Uterus (tissue), 4 donors: ENCODE data around the gene EPS15. TPM values are rescaled to one million over a fixed set of nuclear protein-coding genes. Genes with fewer than 3 reads are reported as not detected.
"Not testable (repeated sequence)": the region's sequence is repeated elsewhere in the genome, so short reads cannot be mapped to it uniquely, and the experiment has no call there.

ENCODE experiments used
- DNase-seq, 2 donors: peaks; one replicate each; pipeline ENCODE4 v3.0.0-alpha.2; 2019 to 2020
- H3K27ac ChIP-seq, 2 donors: fragments of 200-600 bp; sonication (generic); 1 replicate in 1 of 2; 2 replicates in 1 of 2; pipeline ENCODE4 v1.5.1; 2016 to 2018
- H3K27me3 ChIP-seq, 2 donors: fragments of 200-600 bp; sonication (generic); one replicate each; pipeline ENCODE4 v1.5.1; 2018 to 2019; ENCODE audit warnings: control low read depth in 1 of 2
- H3K36me3 ChIP-seq, 2 donors: fragments of 200-600 bp; sonication (generic); one replicate each; pipeline ENCODE4 v1.5.1; 2019; ENCODE audit warnings: control low read depth in 1 of 2
- H3K4me1 ChIP-seq, 2 donors: fragments of 200-600 bp; sonication (generic); one replicate each; pipeline ENCODE4 v1.5.1; 2018 to 2019; ENCODE audit warnings: control low read depth in 1 of 2
- H3K4me3 ChIP-seq, 2 donors: fragments of 200-600 bp; sonication (generic); 1 replicate in 1 of 2; 2 replicates in 1 of 2; pipeline ENCODE4 v1.5.1; 2018 to 2019; ENCODE audit warnings: mild to moderate bottlenecking in 1 of 2
- H3K9me3 ChIP-seq, 2 donors: fragments of 200-600 bp; sonication (generic); one replicate each; pipeline ENCODE4 v1.5.1; 2019; ENCODE audit warnings: control low read depth in 1 of 2
- POLR2A ChIP-seq, 2 donors: fragments of 450-650 bp; IDR thresholded peaks; one replicate each; pipeline ENCODE4 v1.6.1; 2016; ENCODE audit warnings: antibody characterized with exemption in 2 of 2, mild to moderate bottlenecking in 1 of 2, moderate library complexity in 1 of 2
- intact Hi-C: fragments of 100-400 bp; cut with DNase I; formaldehyde crosslinking; loops from one replicate; pipeline ENCODE4 v1.15.1; 2023; ENCODE audit warnings: low total_unique reads
- total RNA-seq, 4 donors: library from RNA; depleted of rRNA in 3 of 4; stranded (reverse); fragments of >200 nt in 3 of 4; gene quantifications; one replicate each; pipeline versions ENCODE4 v1.1.0 to v1.2.4, GENCODE V29; 2014 to 2023
- TF ChIP-seq, protein P1 (sequence below), 4 experiments: fragments of 200-600 bp in 2 of 4; fragments of 450-650 bp in 2 of 4; sonication (generic) in 2 of 4; IDR thresholded peaks; one replicate each; pipeline ENCODE4 v1.5.1; 2016 to 2019; ENCODE audit warnings: antibody characterized with exemption in 4 of 4, mild to moderate bottlenecking in 2 of 4, moderate library complexity in 1 of 4
- donor health status: DM: yes; HTN: yes; CAD: no.

The EPS15 gene
- total RNA-seq, 4 donors from 2014 or later = 30.7 to 133 (median 81.1) TPM

DNA sequence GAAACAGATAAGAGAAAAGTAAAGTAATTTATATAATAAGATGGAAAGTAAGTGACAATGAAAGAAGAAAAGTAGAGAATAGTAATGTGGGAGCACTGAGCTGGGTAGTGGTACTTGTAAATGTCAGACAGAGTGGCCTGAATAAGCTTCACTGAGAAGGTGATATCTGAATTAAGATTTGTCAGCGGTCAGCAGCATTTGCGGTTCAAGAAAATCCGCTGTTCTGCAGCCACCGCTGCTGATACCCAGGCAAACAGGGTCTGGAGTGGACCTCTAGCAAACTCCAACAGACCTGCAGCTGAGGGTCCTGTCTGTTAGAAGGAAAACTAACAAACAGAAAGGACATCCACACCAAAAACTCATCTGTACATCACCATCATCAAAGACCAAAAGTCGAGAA is 132.8 kb downstream of the EPS15 start:
- H3K4me3 ChIP-seq, H3K36me3 ChIP-seq, H3K27me3 ChIP-seq, intact Hi-C loops, H3K27ac ChIP-seq, DNase-seq, H3K4me1 ChIP-seq: not testable (repeated sequence)
- H3K9me3 ChIP-seq = peaks cover 0 to 10% of the 10 kb centered on the region in 2 donors

DNA sequence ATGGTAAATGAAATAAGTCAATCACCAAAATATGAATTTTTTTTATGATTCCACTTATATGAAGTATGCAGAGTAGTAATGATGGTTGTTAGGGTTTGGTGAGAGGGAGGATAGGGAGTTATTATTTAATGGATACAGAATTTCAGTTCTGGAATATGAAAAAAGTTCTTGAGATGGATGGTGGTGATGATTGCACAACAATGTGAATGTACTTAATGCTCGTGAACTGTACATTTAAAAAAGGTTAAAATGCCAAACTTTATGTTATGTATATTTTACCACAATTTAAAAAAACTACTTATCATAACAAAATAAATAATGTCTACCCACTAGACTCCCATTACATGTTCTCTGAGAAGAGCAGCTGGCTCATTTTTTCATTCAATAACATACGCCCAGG is 133.3 kb downstream of the EPS15 start:
- no peak for DNase-seq
- H3K4me3 ChIP-seq = no peak overlapping the region
- no peaks in the 10 kb centered on the region for H3K4me1 ChIP-seq
- intact Hi-C loops = no loop called here
- H3K27ac ChIP-seq = no peak overlapping the region
- TF ChIP-seq POLR2A (IDR thresholded peaks at IDR 0.05) = no peak
- TF ChIP-seq, protein P1, sequence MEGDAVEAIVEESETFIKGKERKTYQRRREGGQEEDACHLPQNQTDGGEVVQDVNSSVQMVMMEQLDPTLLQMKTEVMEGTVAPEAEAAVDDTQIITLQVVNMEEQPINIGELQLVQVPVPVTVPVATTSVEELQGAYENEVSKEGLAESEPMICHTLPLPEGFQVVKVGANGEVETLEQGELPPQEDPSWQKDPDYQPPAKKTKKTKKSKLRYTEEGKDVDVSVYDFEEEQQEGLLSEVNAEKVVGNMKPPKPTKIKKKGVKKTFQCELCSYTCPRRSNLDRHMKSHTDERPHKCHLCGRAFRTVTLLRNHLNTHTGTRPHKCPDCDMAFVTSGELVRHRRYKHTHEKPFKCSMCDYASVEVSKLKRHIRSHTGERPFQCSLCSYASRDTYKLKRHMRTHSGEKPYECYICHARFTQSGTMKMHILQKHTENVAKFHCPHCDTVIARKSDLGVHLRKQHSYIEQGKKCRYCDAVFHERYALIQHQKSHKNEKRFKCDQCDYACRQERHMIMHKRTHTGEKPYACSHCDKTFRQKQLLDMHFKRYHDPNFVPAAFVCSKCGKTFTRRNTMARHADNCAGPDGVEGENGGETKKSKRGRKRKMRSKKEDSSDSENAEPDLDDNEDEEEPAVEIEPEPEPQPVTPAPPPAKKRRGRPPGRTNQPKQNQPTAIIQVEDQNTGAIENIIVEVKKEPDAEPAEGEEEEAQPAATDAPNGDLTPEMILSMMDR (IDR thresholded peaks at IDR 0.05) = no peak
- no peaks in the 10 kb centered on the region for H3K36me3 ChIP-seq
- no peaks in the 10 kb centered on the region for H3K27me3 ChIP-seq
- peaks cover 0 to 10% of the 10 kb centered on the region in 2 donors for H3K9me3 ChIP-seq

DNA sequence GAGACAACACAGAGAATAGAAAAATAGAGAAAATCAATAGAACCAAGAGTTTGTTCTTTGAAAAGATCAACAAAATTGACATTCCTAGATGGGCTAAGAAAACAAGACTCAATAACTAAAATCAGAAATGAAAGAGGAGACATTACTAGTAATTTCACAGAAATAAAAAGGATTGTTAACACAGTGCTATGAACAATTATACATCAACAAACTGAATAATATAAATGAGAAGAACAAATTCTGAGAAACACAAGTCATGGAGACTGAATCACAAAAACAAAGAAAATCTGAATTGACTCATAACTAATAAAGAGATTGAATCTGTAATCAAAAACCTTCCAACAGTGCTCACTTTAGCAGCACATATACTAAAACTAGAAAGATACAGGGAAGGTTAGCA is 137.1 kb downstream of the EPS15 start:
- TF ChIP-seq, protein P1 (IDR thresholded peaks at IDR 0.05) = no peak
- DNase-seq = no peak
- Histone ChIP-seq H3K27ac (no peak overlapping the region), H3K27me3 (no peaks in the 10 kb centered on the region), H3K9me3 (peaks cover 0 to 10% of the 10 kb centered on the region in 2 donors), H3K4me3 (no peak overlapping the region), H3K4me1 (no peaks in the 10 kb centered on the region), H3K36me3 (no peaks in the 10 kb centered on the region)
- intact Hi-C loops = no loop called here

DNA sequence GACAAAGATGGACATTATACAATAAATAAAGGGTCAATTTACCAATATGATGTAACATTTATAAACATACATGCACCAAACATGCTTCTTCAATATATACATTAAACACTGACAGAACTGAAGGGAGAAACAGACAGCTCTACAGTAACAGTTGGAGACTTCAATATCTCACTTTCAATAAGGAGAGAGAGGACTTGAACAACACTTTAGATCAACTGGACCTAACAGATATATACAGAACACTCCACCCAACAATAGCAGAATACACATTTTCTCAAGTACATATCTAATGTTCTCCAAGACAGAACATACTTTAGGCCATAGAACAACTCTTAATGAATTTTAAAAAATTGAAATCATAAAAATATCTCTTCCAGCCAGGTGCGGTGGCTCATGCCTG is 138.1 kb downstream of the EPS15 start:
- TF ChIP-seq, protein P1 (IDR thresholded peaks at IDR 0.05) = no peak
- TF ChIP-seq POLR2A (IDR thresholded peaks at IDR 0.05) = no peak
- no peak for DNase-seq
- H3K27ac ChIP-seq = no peak overlapping the region
- no peaks in the 10 kb centered on the region for H3K36me3 ChIP-seq
- intact Hi-C loops = no loop called here
- H3K4me1 ChIP-seq = no peaks in the 10 kb centered on the region
- H3K9me3 ChIP-seq = peaks cover 0 to 10% of the 10 kb centered on the region in 2 donors
- no peaks in the 10 kb centered on the region for H3K27me3 ChIP-seq
- no peak overlapping the region for H3K4me3 ChIP-seq

DNA sequence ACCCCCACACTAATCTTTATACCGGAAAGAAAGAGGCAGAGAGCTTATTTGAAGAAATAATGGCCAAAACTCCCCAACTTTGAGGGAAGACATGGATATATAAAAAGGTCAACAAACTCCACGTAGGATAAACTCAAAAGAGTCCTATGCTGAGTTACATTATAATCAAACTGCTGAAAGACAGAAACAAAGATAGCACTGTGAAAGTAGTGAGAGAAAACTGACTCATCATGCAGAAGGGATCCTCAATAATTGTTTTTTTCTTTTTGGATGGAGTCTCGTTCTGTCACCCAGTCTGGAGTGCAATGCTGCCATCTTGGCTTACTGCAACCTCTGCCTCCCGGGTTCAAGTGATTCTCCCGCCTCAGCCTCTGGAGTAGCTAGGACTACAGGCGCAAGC is 140.2 kb downstream of the EPS15 start:
- H3K9me3 ChIP-seq = peaks cover 0 to 6% of the 10 kb centered on the region in 2 donors
- no peak overlapping the region for H3K27ac ChIP-seq
- TF ChIP-seq POLR2A (IDR thresholded peaks at IDR 0.05) = no peak
- TF ChIP-seq, protein P1 (IDR thresholded peaks at IDR 0.05) = no peak
- no peaks in the 10 kb centered on the region for H3K4me1 ChIP-seq
- no peaks in the 10 kb centered on the region for H3K27me3 ChIP-seq
- no peak for DNase-seq
- H3K36me3 ChIP-seq = no peaks in the 10 kb centered on the region
- intact Hi-C loops = no loop called here
- H3K4me3 ChIP-seq = no peak overlapping the region

DNA sequence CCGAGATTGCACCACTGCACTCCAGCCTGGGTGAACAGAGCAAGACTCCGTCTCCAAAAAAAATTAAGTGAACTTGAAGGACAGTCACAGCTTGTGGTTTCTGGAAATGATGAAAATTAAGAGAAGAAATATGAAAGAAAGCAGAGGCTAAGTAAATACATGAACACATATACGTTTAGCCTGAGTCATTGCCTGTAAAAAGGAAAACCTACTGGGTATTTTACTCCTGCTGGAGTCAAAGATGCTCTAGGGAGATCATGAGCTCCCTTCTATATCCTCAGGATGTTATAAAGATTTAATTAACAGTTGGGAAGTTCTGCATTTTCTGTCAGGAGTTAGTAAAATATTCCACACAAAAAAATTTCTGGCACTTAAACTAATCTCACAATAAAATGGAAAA is 145.2 kb downstream of the EPS15 start:
- no peaks in the 10 kb centered on the region for H3K36me3 ChIP-seq
- TF ChIP-seq, protein P1 (IDR thresholded peaks at IDR 0.05) = no peak
- no peak for TF ChIP-seq POLR2A (IDR thresholded peaks at IDR 0.05)
- H3K27me3 ChIP-seq = no peaks in the 10 kb centered on the region
- H3K4me1 ChIP-seq = no peaks in the 10 kb centered on the region
- no peak overlapping the region for H3K4me3 ChIP-seq
- H3K9me3 ChIP-seq = no peaks in the 10 kb centered on the region
- no peak for DNase-seq
- no peak overlapping the region for H3K27ac ChIP-seq
- intact Hi-C loops = no loop called here
